ENCODE measurements around the gene PLD6.

DNA sequence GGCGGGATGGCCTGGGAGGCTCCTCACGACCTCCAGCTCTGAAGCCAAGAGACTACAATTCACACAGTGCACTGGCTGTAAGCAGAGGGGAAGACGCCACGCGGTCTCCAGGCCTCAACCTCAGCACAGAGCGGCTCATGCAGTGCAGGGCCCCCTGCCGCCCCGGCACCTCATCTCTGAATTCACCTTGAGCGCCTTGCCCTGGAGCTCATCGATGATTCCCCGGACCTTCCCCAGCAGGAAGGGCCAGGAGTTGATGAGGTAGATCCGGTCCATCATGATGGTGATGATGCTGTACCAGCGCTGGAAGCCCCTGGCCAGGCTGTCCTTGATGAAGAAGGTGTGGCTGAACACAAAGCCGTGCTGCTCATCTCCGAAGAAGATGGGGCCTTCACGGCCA, 17.6 kb upstream of the PLD6 start:
- TF ChIP-seq, protein P1, sequence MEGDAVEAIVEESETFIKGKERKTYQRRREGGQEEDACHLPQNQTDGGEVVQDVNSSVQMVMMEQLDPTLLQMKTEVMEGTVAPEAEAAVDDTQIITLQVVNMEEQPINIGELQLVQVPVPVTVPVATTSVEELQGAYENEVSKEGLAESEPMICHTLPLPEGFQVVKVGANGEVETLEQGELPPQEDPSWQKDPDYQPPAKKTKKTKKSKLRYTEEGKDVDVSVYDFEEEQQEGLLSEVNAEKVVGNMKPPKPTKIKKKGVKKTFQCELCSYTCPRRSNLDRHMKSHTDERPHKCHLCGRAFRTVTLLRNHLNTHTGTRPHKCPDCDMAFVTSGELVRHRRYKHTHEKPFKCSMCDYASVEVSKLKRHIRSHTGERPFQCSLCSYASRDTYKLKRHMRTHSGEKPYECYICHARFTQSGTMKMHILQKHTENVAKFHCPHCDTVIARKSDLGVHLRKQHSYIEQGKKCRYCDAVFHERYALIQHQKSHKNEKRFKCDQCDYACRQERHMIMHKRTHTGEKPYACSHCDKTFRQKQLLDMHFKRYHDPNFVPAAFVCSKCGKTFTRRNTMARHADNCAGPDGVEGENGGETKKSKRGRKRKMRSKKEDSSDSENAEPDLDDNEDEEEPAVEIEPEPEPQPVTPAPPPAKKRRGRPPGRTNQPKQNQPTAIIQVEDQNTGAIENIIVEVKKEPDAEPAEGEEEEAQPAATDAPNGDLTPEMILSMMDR (IDR thresholded peaks at IDR 0.05), result no peak
- TF ChIP-seq JAZF1 (CRISPR knock-in tag; IDR thresholded peaks at IDR 0.05) (no peak), GRHL2 (CRISPR knock-in tag; IDR thresholded peaks at IDR 0.05; ENCODE audit: insufficient replicate concordance, severe bottlenecking) (no peak)
- TF ChIP-seq, protein P2, sequence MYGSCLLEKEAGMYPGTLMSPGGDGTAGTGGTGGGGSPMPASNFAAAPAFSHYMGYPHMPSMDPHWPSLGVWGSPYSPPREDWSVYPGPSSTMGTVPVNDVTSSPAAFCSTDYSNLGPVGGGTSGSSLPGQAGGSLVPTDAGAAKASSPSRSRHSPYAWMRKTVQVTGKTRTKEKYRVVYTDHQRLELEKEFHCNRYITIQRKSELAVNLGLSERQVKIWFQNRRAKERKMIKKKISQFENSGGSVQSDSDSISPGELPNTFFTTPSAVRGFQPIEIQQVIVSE (CRISPR knock-in tag; IDR thresholded peaks at IDR 0.05; ENCODE audit: borderline replicate concordance), result no peak
- TF ChIP-seq, protein P3, sequence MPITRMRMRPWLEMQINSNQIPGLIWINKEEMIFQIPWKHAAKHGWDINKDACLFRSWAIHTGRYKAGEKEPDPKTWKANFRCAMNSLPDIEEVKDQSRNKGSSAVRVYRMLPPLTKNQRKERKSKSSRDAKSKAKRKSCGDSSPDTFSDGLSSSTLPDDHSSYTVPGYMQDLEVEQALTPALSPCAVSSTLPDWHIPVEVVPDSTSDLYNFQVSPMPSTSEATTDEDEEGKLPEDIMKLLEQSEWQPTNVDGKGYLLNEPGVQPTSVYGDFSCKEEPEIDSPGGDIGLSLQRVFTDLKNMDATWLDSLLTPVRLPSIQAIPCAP (CRISPR knock-in tag; IDR thresholded peaks at IDR 0.05), result no peak
- TF ChIP-seq, protein P4, sequence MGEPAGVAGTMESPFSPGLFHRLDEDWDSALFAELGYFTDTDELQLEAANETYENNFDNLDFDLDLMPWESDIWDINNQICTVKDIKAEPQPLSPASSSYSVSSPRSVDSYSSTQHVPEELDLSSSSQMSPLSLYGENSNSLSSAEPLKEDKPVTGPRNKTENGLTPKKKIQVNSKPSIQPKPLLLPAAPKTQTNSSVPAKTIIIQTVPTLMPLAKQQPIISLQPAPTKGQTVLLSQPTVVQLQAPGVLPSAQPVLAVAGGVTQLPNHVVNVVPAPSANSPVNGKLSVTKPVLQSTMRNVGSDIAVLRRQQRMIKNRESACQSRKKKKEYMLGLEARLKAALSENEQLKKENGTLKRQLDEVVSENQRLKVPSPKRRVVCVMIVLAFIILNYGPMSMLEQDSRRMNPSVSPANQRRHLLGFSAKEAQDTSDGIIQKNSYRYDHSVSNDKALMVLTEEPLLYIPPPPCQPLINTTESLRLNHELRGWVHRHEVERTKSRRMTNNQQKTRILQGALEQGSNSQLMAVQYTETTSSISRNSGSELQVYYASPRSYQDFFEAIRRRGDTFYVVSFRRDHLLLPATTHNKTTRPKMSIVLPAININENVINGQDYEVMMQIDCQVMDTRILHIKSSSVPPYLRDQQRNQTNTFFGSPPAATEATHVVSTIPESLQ (CRISPR knock-in tag; IDR thresholded peaks at IDR 0.05), result no peak
- TF ChIP-seq, protein P5, sequence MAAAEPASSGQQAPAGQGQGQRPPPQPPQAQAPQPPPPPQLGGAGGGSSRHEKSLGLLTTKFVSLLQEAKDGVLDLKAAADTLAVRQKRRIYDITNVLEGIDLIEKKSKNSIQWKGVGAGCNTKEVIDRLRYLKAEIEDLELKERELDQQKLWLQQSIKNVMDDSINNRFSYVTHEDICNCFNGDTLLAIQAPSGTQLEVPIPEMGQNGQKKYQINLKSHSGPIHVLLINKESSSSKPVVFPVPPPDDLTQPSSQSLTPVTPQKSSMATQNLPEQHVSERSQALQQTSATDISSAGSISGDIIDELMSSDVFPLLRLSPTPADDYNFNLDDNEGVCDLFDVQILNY (CRISPR knock-in tag; IDR thresholded peaks at IDR 0.05), result no peak

Data from WTC11 (cell line).